A172 (cell line): ENCODE measurements around the gene TGM6. TPM values are rescaled to one million over a fixed set of nuclear protein-coding genes. Genes with fewer than 3 reads are reported as not detected.

Experiments used
- total RNA-seq: library from RNA; depleted of rRNA; stranded (reverse); fragments of >200 nt; shearing (Covaris generic); gene quantifications from 2 replicates; pipeline ENCODE4 v1.2.3, GENCODE V29; 2014; rRNA removed

Gene TGM6
- total RNA-seq, 1 experiment from 2014 or later, result not detected

Other genes with a start within 250 kb of the TGM6 start
- 0.53 TPM in 1 of 2 replicates, not detected in the other for gene TGM3, start 84.9 kb upstream of the TGM6 start, total RNA-seq
- gene SNRPB, start 89.9 kb downstream of the TGM6 start, total RNA-seq, result 787 and 874 TPM in 2 replicates
- gene ZNF343, start 128.0 kb downstream of the TGM6 start, total RNA-seq, result 8.5 and 9.5 TPM in 2 replicates
- gene TMC2, start 155.7 kb downstream of the TGM6 start, total RNA-seq, result not detected in 2 replicates